Tibial nerve (tissue), 4 donors: ENCODE results near the gene NT5C. TPM values are rescaled to one million over a fixed set of nuclear protein-coding genes. Genes with fewer than 3 reads are reported as not detected.
A peak's percentile ranks its signal among the peaks of the same experiment; 100 is the strongest.

Experiments used
- DNase-seq, 2 donors: peaks; one replicate each; pipeline ENCODE4 v3.0.0-alpha.2; 2019; ENCODE audit warnings: low spot score in 2 of 2
- H3K27ac ChIP-seq, 4 donors: fragments of 200-600 bp; sonication (generic) in 3 of 4; one replicate each; pipeline ENCODE4 v1.5.1; 2017 to 2019; ENCODE audit warnings: mild to moderate bottlenecking in 1 of 4
- H3K27me3 ChIP-seq, 2 donors: fragments of 200-600 bp; sonication (generic) in 1 of 2; one replicate each; pipeline versions ENCODE4 v1.5.1 to v1.6.0; 2017 to 2019
- H3K36me3 ChIP-seq, 3 donors: fragments of 200-600 bp; sonication (generic); one replicate each; pipeline ENCODE4 v1.5.1; 2018 to 2019
- H3K4me1 ChIP-seq, 4 donors: fragments of 200-600 bp; sonication (generic) in 3 of 4; one replicate each; pipeline ENCODE4 v1.5.1; 2017 to 2019
- H3K4me3 ChIP-seq, 4 donors: fragments of 200-600 bp; sonication (generic) in 3 of 4; one replicate each; pipeline ENCODE4 v1.5.1; 2017 to 2019; ENCODE audit warnings: mild to moderate bottlenecking in 1 of 4, moderate library complexity in 1 of 4
- H3K9me3 ChIP-seq, 4 donors: fragments of 200-600 bp; sonication (generic) in 3 of 4; one replicate each; pipeline ENCODE4 v1.5.1; 2017 to 2019
- EP300 ChIP-seq, 2 donors: sonication (generic); formaldehyde crosslinking; IDR thresholded peaks; one replicate each; pipeline ENCODE4 v1.6.1; 2017; ENCODE audit warnings: antibody characterized with exemption in 2 of 2, mild to moderate bottlenecking in 1 of 2
- POLR2A ChIP-seq, 2 donors: fragments of 450-650 bp; IDR thresholded peaks; one replicate each; pipeline ENCODE4 v1.6.1; 2017; ENCODE audit warnings: antibody characterized with exemption in 2 of 2, mild to moderate bottlenecking in 2 of 2, moderate library complexity in 2 of 2
- WGBS, 2 donors: methylation state at CpG; one replicate each; pipeline ENCODE4 v1.1.5; 2018; 5-methylcytosine and 5-hydroxymethylcytosine counted together
- total RNA-seq, 4 donors: library from RNA; depleted of rRNA; stranded (reverse); fragments of >200 nt; gene quantifications; one replicate each; pipeline ENCODE4 v1.1.0, GENCODE V29; 2016
- TF ChIP-seq, protein P1 (sequence below), 5 experiments: fragments of 200-600 bp in 3 of 5; fragments of 450-650 bp in 2 of 5; sonication (generic) in 3 of 5; IDR thresholded peaks; one replicate each; pipeline ENCODE4 v1.5.1; 2016 to 2019; ENCODE audit warnings: antibody characterized with exemption in 5 of 5, mild to moderate bottlenecking in 3 of 5, moderate library complexity in 2 of 5

The NT5C gene
- total RNA-seq, 4 donors from 2014 or later = 137 to 194 (median 166) TPM

GRCh38 chr17:75102385-75102821 lies 29.1 kb downstream of the NT5C start:
- no peaks in the 10 kb centered on the region for H3K27me3 ChIP-seq
- H3K27ac ChIP-seq = no peak overlapping the region
- no peaks in the 10 kb centered on the region for H3K4me1 ChIP-seq
- no peak overlapping the region for H3K4me3 ChIP-seq
- no peak for DNase-seq
- TF ChIP-seq POLR2A (IDR thresholded peaks at IDR 0.05) (no peak), EP300 (IDR thresholded peaks at IDR 0.05) (peak in 1 of 2 donors; percentile 13)
- TF ChIP-seq, protein P1, sequence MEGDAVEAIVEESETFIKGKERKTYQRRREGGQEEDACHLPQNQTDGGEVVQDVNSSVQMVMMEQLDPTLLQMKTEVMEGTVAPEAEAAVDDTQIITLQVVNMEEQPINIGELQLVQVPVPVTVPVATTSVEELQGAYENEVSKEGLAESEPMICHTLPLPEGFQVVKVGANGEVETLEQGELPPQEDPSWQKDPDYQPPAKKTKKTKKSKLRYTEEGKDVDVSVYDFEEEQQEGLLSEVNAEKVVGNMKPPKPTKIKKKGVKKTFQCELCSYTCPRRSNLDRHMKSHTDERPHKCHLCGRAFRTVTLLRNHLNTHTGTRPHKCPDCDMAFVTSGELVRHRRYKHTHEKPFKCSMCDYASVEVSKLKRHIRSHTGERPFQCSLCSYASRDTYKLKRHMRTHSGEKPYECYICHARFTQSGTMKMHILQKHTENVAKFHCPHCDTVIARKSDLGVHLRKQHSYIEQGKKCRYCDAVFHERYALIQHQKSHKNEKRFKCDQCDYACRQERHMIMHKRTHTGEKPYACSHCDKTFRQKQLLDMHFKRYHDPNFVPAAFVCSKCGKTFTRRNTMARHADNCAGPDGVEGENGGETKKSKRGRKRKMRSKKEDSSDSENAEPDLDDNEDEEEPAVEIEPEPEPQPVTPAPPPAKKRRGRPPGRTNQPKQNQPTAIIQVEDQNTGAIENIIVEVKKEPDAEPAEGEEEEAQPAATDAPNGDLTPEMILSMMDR (IDR thresholded peaks at IDR 0.05) = no peak
- H3K36me3 ChIP-seq = peaks cover 0 to 43% (median 0%) of the 10 kb centered on the region in 3 donors
- WGBS, 2 donors = 46 to 63% methylated on average over 12 of the region's 12 CpGs
- no peaks in the 10 kb centered on the region for H3K9me3 ChIP-seq

DNA sequence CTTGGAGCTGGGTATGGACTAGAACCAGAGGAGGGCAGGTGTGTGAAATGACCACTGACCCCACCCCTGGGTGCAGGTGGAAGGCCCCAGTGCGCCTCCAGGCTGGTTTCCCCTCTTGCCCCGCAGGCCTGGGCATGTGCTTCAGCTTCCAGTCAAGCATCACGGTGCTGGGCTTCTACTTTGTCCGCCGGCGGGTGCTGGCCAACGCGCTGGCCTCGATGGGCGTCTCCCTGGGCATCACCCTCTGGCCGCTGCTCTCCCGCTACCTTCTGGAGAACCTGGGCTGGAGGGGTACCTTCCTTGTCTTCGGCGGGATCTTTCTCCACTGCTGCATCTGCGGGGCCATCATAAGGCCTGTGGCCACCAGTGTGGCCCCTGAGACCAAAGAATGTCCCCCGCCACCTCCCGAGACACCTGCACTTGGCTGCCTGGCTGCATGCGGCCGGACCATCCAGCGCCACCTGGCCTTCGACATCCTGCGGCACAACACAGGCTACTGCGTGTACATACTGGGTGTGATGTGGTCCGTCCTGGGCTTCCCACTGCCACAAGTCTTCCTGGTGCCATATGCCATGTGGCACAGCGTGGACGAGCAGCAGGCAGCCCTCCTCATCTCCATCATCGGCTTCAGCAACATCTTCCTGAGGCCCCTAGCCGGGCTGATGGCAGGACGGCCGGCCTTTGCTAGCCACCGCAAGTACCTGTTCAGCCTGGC lies 31.5 kb downstream of the NT5C start:
- no peaks in the 10 kb centered on the region for H3K9me3 ChIP-seq
- H3K36me3 ChIP-seq = peaks cover 0 to 35% (median 0%) of the 10 kb centered on the region in 3 donors
- no peak for DNase-seq
- TF ChIP-seq POLR2A (IDR thresholded peaks at IDR 0.05) = no peak
- no peak for TF ChIP-seq EP300 (IDR thresholded peaks at IDR 0.05)
- TF ChIP-seq, protein P1 (IDR thresholded peaks at IDR 0.05) = no peak
- H3K27ac ChIP-seq = no peak overlapping the region
- WGBS, 2 donors = 93 to 95% methylated on average over 25 to 29 of the region's 31 CpGs
- H3K4me1 ChIP-seq = peaks cover 0 to 10% (median 7%) of the 10 kb centered on the region in 4 donors
- no peaks in the 10 kb centered on the region for H3K27me3 ChIP-seq
- H3K4me3 ChIP-seq = no peak overlapping the region

DNA sequence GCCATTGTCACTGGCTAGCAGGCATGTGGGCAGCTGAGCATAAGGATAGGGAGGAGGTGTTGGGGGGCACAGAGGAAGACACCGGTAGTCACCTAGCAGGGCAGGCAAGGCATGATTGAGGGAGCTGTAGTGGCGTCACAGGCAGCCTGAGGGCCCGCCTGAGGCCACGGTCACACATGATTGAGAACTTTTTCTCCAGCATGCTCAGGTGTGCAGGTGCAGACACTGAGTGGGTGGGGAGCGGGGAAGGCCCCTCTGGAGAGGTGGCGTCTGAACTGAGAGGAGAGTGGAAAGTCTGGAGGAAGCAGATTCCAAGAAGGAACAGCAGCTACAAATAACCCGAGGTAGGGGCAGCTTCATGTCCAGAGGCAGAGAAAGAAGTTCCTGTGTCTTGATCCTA lies 32.7 kb downstream of the NT5C start:
- TF ChIP-seq EP300 (IDR thresholded peaks at IDR 0.05) = no peak
- TF ChIP-seq POLR2A (IDR thresholded peaks at IDR 0.05) = no peak
- TF ChIP-seq, protein P1 (IDR thresholded peaks at IDR 0.05) = no peak
- H3K36me3 ChIP-seq = peaks cover 0 to 28% (median 0%) of the 10 kb centered on the region in 3 donors
- H3K4me3 ChIP-seq = no peak overlapping the region
- 83 to 84% methylated on average over 7 of the region's 7 CpGs for WGBS, 2 donors
- H3K4me1 ChIP-seq = peaks cover 0 to 20% (median 9%) of the 10 kb centered on the region in 4 donors
- H3K9me3 ChIP-seq = no peaks in the 10 kb centered on the region
- H3K27me3 ChIP-seq = no peaks in the 10 kb centered on the region
- H3K27ac ChIP-seq = no peak overlapping the region
- DNase-seq = no peak

- peaks cover 0 to 26% (median 0%) of the 10 kb centered on the region in 3 donors for H3K36me3 ChIP-seq
- no peaks in the 10 kb centered on the region for H3K9me3 ChIP-seq
- TF ChIP-seq, protein P1 (IDR thresholded peaks at IDR 0.05) = no peak
- no peak for TF ChIP-seq EP300 (IDR thresholded peaks at IDR 0.05)
- no peak for TF ChIP-seq POLR2A (IDR thresholded peaks at IDR 0.05)
- H3K4me1 ChIP-seq = peaks cover 0 to 30% (median 17%) of the 10 kb centered on the region in 4 donors
- H3K27me3 ChIP-seq = no peaks in the 10 kb centered on the region
- no peak overlapping the region for H3K27ac ChIP-seq
- WGBS, 2 donors = 97 to 99% methylated on average over 7 of the region's 7 CpGs
- no peak for DNase-seq
- no peak overlapping the region for H3K4me3 ChIP-seq
Observed at GRCh38 chr17:75097865-75098264, 33.7 kb downstream of the NT5C start.

- peak overlapping the region in 3 of 4 donors; percentile 33 to 71 (median 56) for H3K27ac ChIP-seq
- WGBS, 2 donors = 38 to 42% methylated on average over 14 of the region's 14 CpGs
Observed at GRCh38 chr17:75096082-75096625, 35.4 kb downstream of the NT5C start.

More at GRCh38 chr17:75096082-75096625, 35.4 kb downstream of the NT5C start:
- H3K4me3 ChIP-seq = no peak overlapping the region
- TF ChIP-seq, protein P1 (IDR thresholded peaks at IDR 0.05) = no peak
- peak in 1 of 2 donors; percentile 45 for TF ChIP-seq EP300 (IDR thresholded peaks at IDR 0.05)
- TF ChIP-seq POLR2A (IDR thresholded peaks at IDR 0.05) = no peak
- DNase-seq = peak in 1 of 2 donors; percentile 37
- H3K4me1 ChIP-seq = peaks cover 0 to 44% (median 27%) of the 10 kb centered on the region in 4 donors
- H3K36me3 ChIP-seq = peaks cover 0 to 26% (median 0%) of the 10 kb centered on the region in 3 donors
- no peaks in the 10 kb centered on the region for H3K9me3 ChIP-seq
- H3K27me3 ChIP-seq = no peaks in the 10 kb centered on the region
